NB4 (cell line): Measurements from ENCODE around the gene TMEM19.

Source experiments
- POLR2A ChIP-seq: IDR thresholded peaks from 2 replicates; pipeline ENCODE4 v1.6.1; 2011; ENCODE audit warnings: mild to moderate bottlenecking; ENCODE audit not compliant: insufficient read length; ENCODE audit errors: extremely low read depth
- TF ChIP-seq, protein P1 (sequence below): IDR thresholded peaks from one replicate; pipeline ENCODE4 v1.5.1; 2012; ENCODE audit warnings: low read depth, low read length

DNA sequence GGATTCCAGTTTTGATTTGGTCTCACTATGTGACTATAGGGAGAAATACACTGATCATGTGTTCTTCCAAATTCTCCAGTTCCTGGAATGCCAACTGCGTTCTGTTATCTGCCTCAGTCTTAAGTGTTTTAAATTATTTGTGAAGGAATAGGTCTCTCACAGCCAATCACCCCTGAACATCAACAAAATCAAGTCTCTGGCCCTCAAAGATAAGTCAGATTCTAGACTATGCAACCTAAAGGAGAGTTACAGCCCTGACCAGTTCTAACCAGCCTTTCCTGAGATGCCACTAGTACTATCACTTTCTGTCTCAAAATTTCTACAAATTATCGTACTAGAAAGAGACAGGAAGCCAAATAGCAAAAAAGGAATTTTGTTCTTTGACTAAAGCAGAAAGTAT is 44.5 kb upstream of the TMEM19 start:
- TF ChIP-seq, protein P1, sequence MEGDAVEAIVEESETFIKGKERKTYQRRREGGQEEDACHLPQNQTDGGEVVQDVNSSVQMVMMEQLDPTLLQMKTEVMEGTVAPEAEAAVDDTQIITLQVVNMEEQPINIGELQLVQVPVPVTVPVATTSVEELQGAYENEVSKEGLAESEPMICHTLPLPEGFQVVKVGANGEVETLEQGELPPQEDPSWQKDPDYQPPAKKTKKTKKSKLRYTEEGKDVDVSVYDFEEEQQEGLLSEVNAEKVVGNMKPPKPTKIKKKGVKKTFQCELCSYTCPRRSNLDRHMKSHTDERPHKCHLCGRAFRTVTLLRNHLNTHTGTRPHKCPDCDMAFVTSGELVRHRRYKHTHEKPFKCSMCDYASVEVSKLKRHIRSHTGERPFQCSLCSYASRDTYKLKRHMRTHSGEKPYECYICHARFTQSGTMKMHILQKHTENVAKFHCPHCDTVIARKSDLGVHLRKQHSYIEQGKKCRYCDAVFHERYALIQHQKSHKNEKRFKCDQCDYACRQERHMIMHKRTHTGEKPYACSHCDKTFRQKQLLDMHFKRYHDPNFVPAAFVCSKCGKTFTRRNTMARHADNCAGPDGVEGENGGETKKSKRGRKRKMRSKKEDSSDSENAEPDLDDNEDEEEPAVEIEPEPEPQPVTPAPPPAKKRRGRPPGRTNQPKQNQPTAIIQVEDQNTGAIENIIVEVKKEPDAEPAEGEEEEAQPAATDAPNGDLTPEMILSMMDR = no peak
- TF ChIP-seq POLR2A = no peak
